HepG2 (cell line): ENCODE results near the gene IRS1. TPM values are rescaled to one million over a fixed set of nuclear protein-coding genes. Genes with fewer than 3 reads are reported as not detected.

Source experiments
- ATAC-seq: fragments of 200-7000 bp; cut with Tn5 transposase; 3 replicates; pipeline ENCODE4 v1.9.1; 2020; ENCODE audit warnings: mild to moderate bottlenecking, moderate library complexity
- BruUV-seq: library from RNA; stranded (reverse); fragments of 400-500 nt; replicated peaks from 2 replicates; lab custom pipeline; 2021; lab: Mats Ljungman, UMichigan
- CTCF ChIA-PET: fragments of 300-600 bp; formaldehyde crosslinking; extraction: SDS; loops from one replicate; lab custom pipeline; 2021; ENCODE audit warnings: low total read pairs, inconsistent platforms, low intra/inter-chr PET ratio; lab: Yijun Ruan, JAX
- POLR2A ChIA-PET: fragments of 350-600 bp; sonication (Branson Sonifier 250); formaldehyde crosslinking; loops from one replicate; lab custom pipeline; 2020; ENCODE audit warnings: antibody characterized with exemption, inconsistent platforms; lab: Yijun Ruan, JAX
- DNase-seq: peaks from one replicate; pipeline ENCODE4 v3.0.0-alpha.2; 2015; ENCODE audit warnings: low spot score
- FAIRE-seq: peaks from 3 replicates; lab custom pipeline; 2011; peaks lifted over from hg19 to GRCh38; lab: Jason Lieb, UNC
- H2AFZ ChIP-seq: one replicate; pipeline ENCODE4 v1.6.1; 2011; ENCODE audit warnings: low read length, inconsistent platforms
- H3K27ac ChIP-seq: fragments of 300-600 bp; 3 replicates; pipeline ENCODE4 v1.8.0; 2011; ENCODE audit warnings: mixed run types, mild to moderate bottlenecking, mixed read lengths, low read length, inconsistent platforms; ENCODE audit not compliant: insufficient read depth; ENCODE audit errors: extremely low read length
- H3K27me3 ChIP-seq, 2 experiments: fragments of 200-600 bp in 1 of 2; 2 replicates in 1 of 2; 3 replicates in 1 of 2; pipeline versions ENCODE4 v1.6.0 to v1.8.0; 2011; ENCODE audit warnings: low read length in 2 of 2, mild to moderate bottlenecking in 2 of 2, moderate library complexity in 2 of 2, inconsistent platforms in 1 of 2; ENCODE audit not compliant: insufficient read depth in 2 of 2, control insufficient read depth in 1 of 2
- H3K36me3 ChIP-seq, 2 experiments: fragments of 200-600 bp in 1 of 2; replicated peaks in 1 of 2; 2 replicates in 1 of 2; 3 replicates in 1 of 2; pipeline versions ENCODE4 v1.5.1 to v1.8.0; 2011; ENCODE audit warnings: low read length in 2 of 2, inconsistent platforms in 1 of 2; ENCODE audit not compliant: insufficient read depth in 2 of 2, control insufficient read depth in 1 of 2
- H3K4me1 ChIP-seq: 2 replicates; pipeline ENCODE4 v1.5.1; 2012; ENCODE audit warnings: low read length, inconsistent platforms; ENCODE audit not compliant: insufficient read depth
- H3K4me2 ChIP-seq: 2 replicates; pipeline ENCODE4 v1.6.0; 2011; ENCODE audit warnings: low read depth, low read length, inconsistent platforms
- H3K4me3 ChIP-seq, 3 experiments: fragments of 200-600 bp in 1 of 3; sonication (generic), shearing (Covaris generic) in 1 of 3; replicated peaks in 1 of 3; 2 replicates each; pipeline ENCODE4 v1.5.1; 2011 to 2016; ENCODE audit warnings: low read length in 3 of 3, inconsistent platforms in 2 of 3, low read depth in 2 of 3, mild to moderate bottlenecking in 2 of 3, control low read depth in 1 of 3, mixed read lengths in 1 of 3; ENCODE audit not compliant: insufficient read depth in 1 of 3
- H3K79me2 ChIP-seq: one replicate; pipeline ENCODE4 v1.6.1; 2011; ENCODE audit warnings: low read length, inconsistent platforms; ENCODE audit not compliant: insufficient read depth
- H3K9ac ChIP-seq: 2 replicates; pipeline ENCODE4 v1.6.0; 2011; ENCODE audit warnings: mild to moderate bottlenecking, low read depth, low read length, inconsistent platforms; ENCODE audit not compliant: insufficient read depth
- H3K9me3 ChIP-seq: 2 replicates; pipeline ENCODE4 v1.5.1; 2012; ENCODE audit warnings: mild to moderate bottlenecking, low read length
- H4K20me1 ChIP-seq: 2 replicates; pipeline ENCODE4 v1.6.0; 2011; ENCODE audit warnings: inconsistent platforms, mild to moderate bottlenecking, low read length, moderate library complexity; ENCODE audit not compliant: insufficient read depth
- GTF2F1 ChIP-seq: fragments of 150-350 bp; IDR thresholded peaks from 2 replicates; pipeline ENCODE4 v1.6.1; 2014; ENCODE audit warnings: low read length
- KIAA2018 ChIP-seq: sonication (generic); formaldehyde crosslinking; IDR thresholded peaks from 2 replicates; pipeline ENCODE4 v1.5.0; 2020; ENCODE audit warnings: mild to moderate bottlenecking, missing genetic modification reagents, borderline replicate concordance
- NFAT5 ChIP-seq: sonication (generic); formaldehyde crosslinking; IDR thresholded peaks from 2 replicates; pipeline ENCODE4 v1.4.0; 2020; ENCODE audit warnings: missing genetic modification reagents
- ZBTB21 ChIP-seq: sonication (generic); formaldehyde crosslinking; IDR thresholded peaks from 2 replicates; pipeline ENCODE4 v1.4.0; 2020; ENCODE audit warnings: missing genetic modification reagents
- ZEB1 ChIP-seq: IDR thresholded peaks from 2 replicates; pipeline ENCODE4 v1.6.1; 2012; ENCODE audit warnings: mild to moderate bottlenecking, low read depth, inconsistent platforms; ENCODE audit not compliant: insufficient replicate concordance
- ZNF770 ChIP-seq: sonication (generic); formaldehyde crosslinking; IDR thresholded peaks from 2 replicates; pipeline ENCODE4 v1.5.0; 2020; ENCODE audit warnings: mild to moderate bottlenecking, missing genetic modification reagents
- ZNF839 ChIP-seq: sonication (generic); formaldehyde crosslinking; IDR thresholded peaks from 2 replicates; pipeline ENCODE4 v1.4.0; 2020; ENCODE audit warnings: missing genetic modification reagents, mild to moderate bottlenecking, borderline replicate concordance
- WGBS: methylation state at CpG from one replicate; pipeline ENCODE4 v1.1.6; 2017; ENCODE audit warnings: low lambda C conversion rate; 5-methylcytosine and 5-hydroxymethylcytosine counted together
- in situ Hi-C: cut with HindIII; loops from 2 replicates; pipeline ENCODE4 v1.10.0; 2017; ENCODE audit warnings: low pct_unique_long_range_greater_than_20kb; ENCODE audit not compliant: extremely low pct_ligation_motif_present
- intact Hi-C: fragments of 100-400 bp; cut with micrococcal nuclease; formaldehyde crosslinking; loops from one replicate; pipeline ENCODE4 v1.10.0; 2022; ENCODE audit not compliant: unreplicated experiment
- polyA plus RNA-seq, 8 experiments: library from polyadenylated mRNA; depleted of rRNA in 3 of 8; stranded (reverse) in 7 of 8; unstranded in 1 of 8; fragments of >200 nt; fragmentation: Illumina TruSeq in 4 of 8; extraction: Trizol in 4 of 8; gene quantifications; 2 replicates each; pipeline versions ENCODE4 v1.2.1 to v1.2.3, GENCODE V29; 2011 to 2016; ENCODE audit warnings: low read depth in 4 of 8, missing spikeins in 1 of 8, mixed read lengths in 1 of 8; ENCODE audit not compliant: insufficient read depth in 1 of 8
- total RNA-seq, 5 experiments: library from RNA; depleted of rRNA; stranded (reverse); fragments of >200 nt; fragmentation: Illumina TruSeq; extraction: Trizol; gene quantifications; 2 replicates each; pipeline ENCODE4 v1.2.3, GENCODE V29; 2016; ENCODE audit warnings: low read depth in 1 of 5

The IRS1 gene
- total and polyA plus RNA-seq, 2 of the 13 experiments (the other 11 are each of a cell fraction or from before 2014, with no cell fraction given): 8.7 to 9.0 TPM

GRCh38 chr2:226705965-226706364, 93.7 kb downstream of the IRS1 start:
- no peak overlapping the region for H2AFZ ChIP-seq
- H3K36me3 ChIP-seq: no peaks in the 10 kb centered on the region
- no peak overlapping the region for H3K4me2 ChIP-seq
- in situ Hi-C loops (no loop called here), intact Hi-C loops (no loop called here)
- ChIA-PET POLR2A (no interaction called here), CTCF (no interaction called here)
- H3K27ac ChIP-seq: no peak overlapping the region
- DNase-seq: no peak
- H3K9ac ChIP-seq: no peak overlapping the region
- H4K20me1 ChIP-seq: no peaks in the 10 kb centered on the region
- H3K4me3 ChIP-seq: no peak overlapping the region
- H3K4me1 ChIP-seq: peaks cover 10% of the 10 kb centered on the region; the same call in 1 of the 2 replicates
- ATAC-seq: no peak
- no peaks in the 10 kb centered on the region for H3K79me2 ChIP-seq
- 65% methylated on average over 3 of the region's 3 CpGs for WGBS
- H3K27me3 ChIP-seq: no peaks in the 10 kb centered on the region
- FAIRE-seq: no peak
- no peak for TF ChIP-seq ZNF770 (CRISPR knock-in tag)
- no peak for TF ChIP-seq NFAT5 (CRISPR knock-in tag)
- TF ChIP-seq ZBTB21 (CRISPR knock-in tag): no peak
- TF ChIP-seq ZNF839 (CRISPR knock-in tag): no peak
- TF ChIP-seq GTF2F1: no peak
- TF ChIP-seq KIAA2018 (CRISPR knock-in tag): no peak
- TF ChIP-seq ZEB1: no peak
- no TSS peak for BruUV-seq
- H3K9me3 ChIP-seq: no peaks in the 10 kb centered on the region
